Embryonic facial prominence (tissue), 1 donor: ENCODE results near the gene ERBB2.
"Not testable (repeated sequence)": the region's sequence is repeated elsewhere in the genome, so short reads cannot be mapped to it uniquely, and the experiment has no call there.

ENCODE experiments used
- DNase-seq: peaks from one replicate; pipeline ENCODE4 v3.0.0-alpha.2; 2016; ENCODE audit errors: extremely low spot score

Gene ERBB2

GRCh38 chr17:39763051-39763820 is 63.4 kb downstream of the ERBB2 start:
- DNase-seq = peak; percentile 27

- not testable (repeated sequence) for DNase-seq
Observed at GRCh38 chr17:39764171-39764570, 64.3 kb downstream of the ERBB2 start.

- DNase-seq = no peak
Observed at GRCh38 chr17:39765175-39765574, 65.3 kb downstream of the ERBB2 start.

- no peak for DNase-seq
Observed at GRCh38 chr17:39765766-39766165, 65.9 kb downstream of the ERBB2 start.

GRCh38 chr17:39767147-39767546 is 67.3 kb downstream of the ERBB2 start:
- no peak for DNase-seq

- DNase-seq = no peak
Observed at GRCh38 chr17:39769974-39770587, 70.2 kb downstream of the ERBB2 start.

- DNase-seq = no peak
Observed at GRCh38 chr17:39772415-39772814, 72.6 kb downstream of the ERBB2 start.

GRCh38 chr17:39772987-39773934 is 73.4 kb downstream of the ERBB2 start:
- DNase-seq = no peak

GRCh38 chr17:39774047-39774446 is 74.2 kb downstream of the ERBB2 start:
- no peak for DNase-seq

GRCh38 chr17:39775031-39775430 is 75.2 kb downstream of the ERBB2 start:
- no peak for DNase-seq

- no peak for DNase-seq
Observed at GRCh38 chr17:39776252-39776651, 76.4 kb downstream of the ERBB2 start.

- DNase-seq = no peak
Observed at GRCh38 chr17:39777534-39778365, 77.9 kb downstream of the ERBB2 start.
